CD1c-positive myeloid dendritic cell (primary cell): Measurements from ENCODE around the gene PRKG1.
"Not testable (repeated sequence)": the region's sequence is repeated elsewhere in the genome, so short reads cannot be mapped to it uniquely, and the experiment has no call there.

Experiments used
- DNase-seq: peaks from one replicate; pipeline ENCODE4 v3.0.0-alpha.2; 2016; ENCODE audit errors: extremely low spot score

Gene PRKG1

DNA sequence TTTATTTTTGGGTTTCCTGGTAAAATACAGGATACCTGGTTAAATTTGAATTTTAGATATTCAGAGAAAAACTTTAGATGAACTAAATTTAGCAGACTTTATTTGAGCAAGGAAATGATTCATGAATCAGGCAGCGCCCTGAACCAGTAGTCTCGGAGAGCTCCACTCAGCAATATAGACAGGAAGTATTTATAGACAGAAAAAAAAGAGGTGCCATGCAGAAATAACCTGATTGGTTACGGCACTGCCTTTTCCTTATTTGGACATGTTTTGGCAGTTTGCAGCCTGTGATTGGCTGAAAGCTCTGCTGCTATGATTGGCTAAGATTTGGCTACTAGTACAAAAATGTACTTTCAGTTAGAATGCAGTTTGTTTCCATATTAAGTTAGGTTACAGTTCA is 1041.5 kb downstream of the PRKG1 start:
- no peak for DNase-seq

DNA sequence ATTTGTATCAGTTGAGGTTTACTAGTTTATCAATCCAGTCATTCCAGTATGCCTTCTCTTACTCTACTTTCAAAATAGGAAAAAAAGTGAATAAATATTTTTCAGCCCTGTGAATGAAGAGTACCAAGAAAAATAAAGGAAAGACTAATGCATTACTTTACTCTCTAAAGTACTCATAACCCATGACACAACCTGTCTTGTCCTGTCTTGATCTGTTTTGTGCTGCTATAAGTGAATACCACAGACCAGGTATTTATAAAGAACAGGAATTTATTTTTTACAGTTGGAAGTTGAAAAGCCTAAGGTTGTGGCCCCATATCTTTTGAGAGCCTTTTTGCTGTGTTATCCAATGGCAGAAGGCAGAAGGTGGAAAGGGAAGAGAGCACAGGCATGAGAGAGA is 1045.2 kb downstream of the PRKG1 start:
- no peak for DNase-seq

DNA sequence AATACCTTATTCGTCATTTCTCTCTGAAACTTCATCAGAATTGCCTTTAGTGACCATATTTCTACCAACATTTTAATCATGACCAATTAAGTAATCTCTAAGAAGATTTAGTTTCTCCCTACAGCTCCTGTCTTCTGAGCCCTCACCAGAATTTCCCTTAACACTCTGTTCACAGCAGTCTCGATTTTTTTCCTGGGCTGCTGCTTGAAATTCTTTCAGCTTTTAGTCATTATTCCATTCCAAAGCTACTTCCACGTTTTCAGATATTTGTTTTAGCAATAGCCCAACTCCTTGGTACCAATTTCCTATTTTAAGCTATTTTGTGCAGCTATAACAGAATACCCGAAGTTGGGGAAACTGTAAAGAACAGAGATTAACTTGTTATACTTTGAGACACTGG is 1047.4 kb downstream of the PRKG1 start:
- DNase-seq = no peak

DNA sequence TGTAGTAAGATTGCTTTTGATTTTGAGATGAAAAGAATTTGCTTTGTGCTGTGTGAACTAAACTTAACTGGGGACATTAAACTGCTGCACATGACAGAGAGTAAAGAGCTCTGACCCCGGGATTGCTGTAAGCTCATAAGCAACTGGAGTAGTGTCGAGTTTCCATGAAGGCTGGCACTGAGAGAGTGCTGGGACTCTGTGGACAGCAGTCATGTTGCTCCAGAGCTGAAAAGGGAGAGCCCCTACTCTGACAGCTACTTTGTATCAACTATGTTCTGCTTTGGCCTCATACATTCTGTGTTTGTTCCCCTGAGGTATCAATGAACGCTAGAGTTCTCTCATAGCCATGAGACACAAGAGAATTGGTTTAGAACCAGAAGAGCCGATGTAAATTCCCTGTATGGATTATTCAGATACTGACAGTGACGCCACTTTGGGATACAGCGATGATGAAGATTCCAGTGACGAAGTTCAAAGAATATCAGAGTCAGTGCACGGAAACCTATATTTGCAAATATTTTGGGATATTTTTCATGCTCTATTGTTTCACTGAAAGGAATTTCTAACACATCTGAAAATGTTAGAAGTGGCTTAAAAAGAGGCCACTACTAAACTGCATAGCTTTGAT is 1053.9 kb downstream of the PRKG1 start:
- DNase-seq = no peak

DNA sequence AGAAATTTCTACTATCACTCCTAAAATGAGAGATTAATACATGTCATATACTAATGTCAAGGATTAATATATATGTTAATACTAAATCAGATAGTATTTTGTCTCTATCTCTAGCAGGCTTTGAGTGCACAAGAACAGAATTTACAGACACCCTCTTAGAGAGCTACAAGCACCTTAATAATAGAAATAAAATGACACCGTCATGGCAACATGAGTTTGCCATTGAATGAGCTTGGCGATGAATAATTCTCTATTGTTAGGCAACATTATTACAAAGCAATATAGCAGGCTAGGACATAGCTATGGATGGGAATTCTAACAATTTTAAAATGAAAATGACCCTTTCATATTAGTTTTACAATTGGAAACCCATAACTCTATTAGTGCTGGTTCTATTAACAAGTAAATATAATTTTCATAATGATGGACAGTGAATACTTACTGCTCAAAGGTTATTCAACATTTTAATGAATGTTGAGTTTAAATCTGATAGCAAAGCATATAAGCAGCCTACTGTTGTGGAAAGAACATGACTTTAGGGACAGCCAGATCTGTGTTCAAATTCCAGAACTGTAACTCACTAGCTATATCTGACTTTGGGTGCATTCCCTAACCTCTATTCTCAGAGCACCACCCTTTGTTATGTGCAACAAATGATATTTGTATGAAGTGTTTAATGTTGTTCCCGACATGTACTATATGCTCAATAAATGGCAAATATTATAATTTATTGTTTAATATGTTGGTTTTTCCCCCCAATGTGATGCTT is 1055.3 kb downstream of the PRKG1 start:
- no peak for DNase-seq

DNA sequence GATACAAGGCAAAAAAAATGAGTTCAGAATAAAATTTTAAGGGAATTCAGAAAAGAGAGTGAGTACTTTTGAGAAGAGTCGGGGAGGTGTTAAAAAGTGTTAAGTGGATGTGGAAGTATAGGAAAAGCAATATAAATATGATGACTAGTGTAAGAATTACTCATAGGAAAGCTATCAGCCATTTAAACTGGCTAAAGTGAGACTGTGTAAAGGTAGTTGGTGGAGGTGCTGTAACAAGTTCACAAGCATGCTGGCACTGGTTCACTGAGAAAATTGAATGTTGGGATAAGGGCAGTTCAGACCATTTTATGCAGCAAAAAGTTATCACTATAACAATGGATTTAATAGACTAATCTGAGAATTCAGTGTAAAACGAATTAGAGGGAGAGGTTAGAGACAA is 1060.8 kb downstream of the PRKG1 start:
- DNase-seq = no peak

DNA sequence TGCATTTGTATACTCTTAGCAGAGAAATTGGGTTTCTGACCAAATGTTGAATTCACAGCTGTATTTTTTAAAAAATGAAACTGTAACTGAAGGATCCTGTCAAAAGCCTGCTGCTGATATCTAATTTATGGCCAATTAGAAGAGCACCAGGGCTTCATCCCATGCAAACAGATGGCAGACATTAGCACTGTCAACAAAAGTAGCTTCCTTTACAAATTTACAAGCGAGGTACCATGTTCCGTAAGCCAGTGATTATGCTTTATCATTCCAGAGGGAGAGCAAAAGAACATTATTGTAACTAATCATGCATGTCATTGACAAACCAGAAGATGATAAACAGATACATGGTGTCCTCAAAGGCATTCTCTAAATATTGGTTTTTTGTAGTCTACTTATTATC is 1062.6 kb downstream of the PRKG1 start:
- DNase-seq = no peak

DNA sequence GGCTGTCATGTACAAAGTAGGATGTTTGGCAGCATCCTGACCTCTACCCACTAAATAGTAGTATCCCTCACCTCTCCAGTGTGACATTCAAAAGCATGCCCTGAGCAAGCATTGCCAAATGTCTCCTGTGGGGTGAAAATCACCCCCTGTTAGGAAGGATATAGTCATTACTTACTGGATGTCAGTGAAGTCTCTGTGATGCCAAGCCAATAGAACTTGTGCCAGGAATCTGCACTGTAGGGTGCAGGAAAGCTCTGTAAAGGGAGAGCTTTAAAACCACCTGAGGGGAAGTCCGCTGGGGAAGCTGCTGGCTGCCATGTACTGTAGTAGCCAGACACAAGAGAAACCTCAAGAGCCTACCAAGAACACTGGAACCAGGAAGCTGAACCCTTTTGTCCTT is 1069.1 kb downstream of the PRKG1 start:
- no peak for DNase-seq

DNA sequence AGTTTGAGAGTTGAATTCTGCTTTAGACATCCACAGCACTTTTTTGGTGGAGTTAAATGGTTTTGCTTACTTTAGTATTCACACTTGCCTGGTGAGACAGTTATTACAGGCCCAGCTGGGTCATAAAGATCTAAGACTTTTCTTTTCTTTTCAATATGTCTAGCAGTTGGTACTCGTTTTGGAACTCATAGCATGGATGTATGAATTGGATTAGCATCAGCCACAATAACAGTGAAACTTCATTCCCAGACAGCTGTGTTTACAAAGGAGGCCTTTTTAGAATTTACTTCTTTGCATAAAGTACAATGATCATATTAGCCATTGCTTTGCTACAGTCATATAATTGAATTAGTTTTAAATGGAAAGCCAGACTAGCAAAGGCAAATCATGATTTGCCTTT is 1071.3 kb downstream of the PRKG1 start:
- DNase-seq = no peak

DNA sequence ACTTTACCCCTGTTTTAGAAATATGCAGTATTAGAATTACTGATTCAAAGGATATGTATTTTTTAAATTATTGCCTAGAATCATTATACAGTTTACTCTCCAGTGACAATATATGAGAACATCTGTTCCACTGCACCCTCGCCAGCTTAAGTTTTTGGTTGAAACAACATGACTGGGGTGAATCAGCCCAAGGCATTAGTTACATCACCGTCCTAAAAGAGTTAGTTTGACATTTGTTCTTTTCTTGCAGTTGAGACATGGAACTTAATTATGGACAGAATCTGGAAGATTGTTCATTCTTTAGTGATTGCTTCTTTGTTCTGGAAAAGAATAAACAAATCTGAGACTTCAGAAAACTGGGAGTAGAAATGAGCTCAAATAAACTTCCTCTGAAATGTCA is 1072.5 kb downstream of the PRKG1 start:
- DNase-seq = no peak

DNA sequence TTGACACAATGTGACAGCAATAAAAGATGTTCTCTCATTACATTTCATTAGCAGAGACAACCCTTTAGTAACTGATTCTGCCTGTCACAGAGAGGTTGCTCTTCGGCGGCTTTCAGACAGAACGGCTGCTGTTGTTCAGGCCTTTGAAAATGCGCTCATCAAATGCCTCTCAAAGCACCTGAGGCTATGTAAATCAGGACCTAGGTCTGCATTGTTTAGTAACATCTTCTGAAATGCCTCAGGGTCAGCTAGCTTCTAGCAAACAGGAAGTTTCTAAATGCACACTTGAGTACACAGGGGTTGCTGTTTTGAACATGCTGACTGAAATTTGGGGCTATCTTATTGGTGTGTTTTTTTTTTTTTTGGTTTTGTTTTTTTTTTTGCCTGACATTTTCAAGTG is 1096.5 kb downstream of the PRKG1 start:
- no peak for DNase-seq

DNA sequence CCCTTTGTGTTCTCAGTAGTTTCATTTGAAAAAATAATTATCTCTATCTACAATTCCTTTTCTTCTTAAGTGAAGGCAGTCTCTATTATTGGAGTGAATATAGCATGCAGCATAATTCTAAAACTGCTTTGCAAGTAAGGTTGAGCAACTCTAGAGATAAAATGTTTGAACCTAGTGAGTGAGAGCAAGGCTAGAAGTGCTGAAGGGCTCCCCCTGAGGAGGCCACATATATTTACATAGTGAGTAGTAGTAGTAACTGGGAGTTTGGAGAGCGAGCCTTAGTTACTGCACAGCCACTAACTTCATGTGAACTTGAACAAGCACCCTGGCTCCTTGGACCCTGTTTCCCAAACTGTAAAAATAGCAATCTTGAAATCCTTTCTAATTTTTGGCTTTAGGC is 1098.3 kb downstream of the PRKG1 start:
- DNase-seq = no peak

DNA sequence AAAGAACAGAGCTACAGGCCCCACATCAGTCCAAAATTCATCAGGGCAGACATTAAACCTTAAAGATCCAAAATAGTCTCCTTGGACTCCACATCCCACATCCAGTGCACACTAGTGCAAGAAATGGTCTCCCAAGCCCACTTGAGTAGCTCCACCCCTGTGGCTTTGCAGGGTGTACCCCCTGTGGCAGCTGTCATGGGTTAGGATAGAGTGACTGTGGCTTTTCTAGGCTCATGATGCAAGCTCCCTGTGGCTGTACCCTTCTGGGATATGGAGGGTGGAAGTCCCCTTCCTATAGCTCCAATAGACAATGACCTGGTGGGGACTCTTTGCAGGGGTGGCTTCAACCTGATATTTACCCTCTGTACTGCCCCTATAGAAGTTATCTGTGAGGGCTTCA is 1111.0 kb downstream of the PRKG1 start:
- no peak for DNase-seq

DNA sequence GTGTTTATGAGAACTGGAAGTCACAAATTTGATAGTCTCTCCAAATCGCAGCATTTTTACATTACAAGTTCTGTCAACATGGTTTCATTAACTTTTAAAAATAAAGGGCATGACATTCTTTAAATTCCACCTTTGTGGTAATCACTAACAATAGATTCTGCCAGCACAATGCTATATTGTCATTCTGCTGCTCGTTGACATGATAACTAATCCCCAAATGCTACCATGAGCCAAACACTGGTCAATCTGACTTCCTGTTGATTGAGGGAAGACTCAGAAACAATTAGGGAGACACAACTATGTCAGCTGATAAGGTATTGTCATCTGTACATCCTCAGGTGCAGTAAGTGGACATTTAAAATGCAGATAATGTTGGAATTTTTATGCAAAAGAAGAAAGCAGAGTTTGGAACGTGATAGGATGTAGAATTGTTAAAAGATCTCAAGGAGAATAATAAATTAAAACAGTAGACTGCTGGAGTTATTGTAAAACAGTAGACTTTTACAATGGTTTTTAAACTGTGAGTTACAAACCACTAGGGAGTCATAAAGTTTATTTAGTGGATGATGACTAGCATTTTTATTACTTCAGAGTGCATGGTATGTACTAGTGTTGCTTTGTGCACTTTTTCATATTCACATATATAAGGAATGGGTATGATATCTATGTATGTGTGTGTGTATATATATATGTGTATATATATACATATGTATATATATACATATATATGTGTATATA is 1113.4 kb downstream of the PRKG1 start:
- DNase-seq = no peak

DNA sequence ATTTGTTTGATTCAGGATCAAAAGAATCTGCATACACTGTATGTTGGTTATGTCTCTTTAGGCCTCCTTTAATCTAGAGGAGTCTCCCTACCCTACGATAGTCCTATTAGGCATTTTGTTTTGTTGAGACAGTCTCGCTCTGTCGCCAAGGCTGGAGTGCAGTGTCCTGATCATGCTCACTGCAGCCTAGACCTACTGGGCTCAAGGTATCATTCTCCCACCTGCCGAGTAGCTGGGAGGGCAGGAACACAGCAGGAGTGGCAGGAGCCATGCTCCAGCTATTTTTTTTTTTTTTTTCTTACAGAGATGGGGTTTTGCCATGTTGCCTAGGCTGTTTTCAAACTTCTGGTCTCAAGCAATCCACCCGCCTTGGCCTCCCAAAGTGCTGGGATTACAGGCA is 1116.8 kb downstream of the PRKG1 start:
- no peak for DNase-seq

DNA sequence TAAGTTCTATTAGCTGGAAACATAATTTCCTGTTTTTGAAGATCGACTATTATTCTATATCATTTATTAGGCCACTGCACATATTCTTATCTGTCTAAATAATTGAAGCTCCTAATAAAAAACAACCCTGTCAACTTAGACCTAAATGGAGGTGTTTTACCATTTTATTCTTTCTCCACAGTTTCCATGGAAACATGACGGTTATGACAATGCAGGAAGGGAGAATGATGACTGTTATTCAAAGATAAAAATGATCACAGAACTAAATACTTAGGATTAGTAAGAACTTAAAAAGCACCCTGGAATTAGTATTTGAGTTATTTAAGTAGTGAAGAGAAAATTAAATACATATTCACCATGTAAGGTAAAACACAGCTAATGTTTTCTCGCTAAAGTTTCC is 1119.9 kb downstream of the PRKG1 start:
- DNase-seq = no peak

DNA sequence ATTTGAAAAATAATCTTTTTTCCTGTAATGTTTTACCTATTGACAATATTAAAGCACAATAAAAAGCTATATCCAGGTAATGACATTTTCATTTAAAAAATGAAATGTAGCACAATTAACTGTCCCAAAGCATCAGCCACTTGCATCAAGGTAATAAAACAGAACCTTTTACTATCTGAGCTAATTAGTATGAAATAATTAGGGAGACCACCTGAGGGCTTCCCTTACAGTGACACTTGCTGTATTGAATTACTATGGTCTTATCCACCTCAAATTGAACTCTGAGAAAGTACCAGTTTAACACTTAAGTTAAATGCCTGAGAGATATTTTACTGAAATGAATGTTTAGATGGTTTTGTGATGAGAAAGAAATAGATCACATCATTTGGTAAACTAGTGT is 1120.4 kb downstream of the PRKG1 start:
- no peak for DNase-seq

DNA sequence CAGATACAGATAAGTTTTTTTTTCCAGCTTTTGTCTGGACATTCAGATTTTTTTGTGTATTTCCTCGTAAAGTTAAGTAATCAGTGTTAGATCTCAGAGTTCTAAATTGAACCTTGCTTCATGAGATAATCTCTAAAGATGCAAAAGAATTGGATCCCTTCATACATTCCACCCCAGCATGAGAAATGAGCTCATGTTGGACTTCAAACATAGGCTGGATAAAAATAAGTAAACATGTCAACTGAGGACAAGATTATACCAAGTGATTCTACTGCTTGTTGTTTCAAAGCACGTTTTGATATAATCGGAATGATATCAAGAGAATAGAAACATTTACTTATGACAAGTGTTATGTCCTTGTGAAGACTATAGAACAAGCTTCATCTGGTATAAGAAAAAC is 1122.8 kb downstream of the PRKG1 start:
- DNase-seq = no peak

DNA sequence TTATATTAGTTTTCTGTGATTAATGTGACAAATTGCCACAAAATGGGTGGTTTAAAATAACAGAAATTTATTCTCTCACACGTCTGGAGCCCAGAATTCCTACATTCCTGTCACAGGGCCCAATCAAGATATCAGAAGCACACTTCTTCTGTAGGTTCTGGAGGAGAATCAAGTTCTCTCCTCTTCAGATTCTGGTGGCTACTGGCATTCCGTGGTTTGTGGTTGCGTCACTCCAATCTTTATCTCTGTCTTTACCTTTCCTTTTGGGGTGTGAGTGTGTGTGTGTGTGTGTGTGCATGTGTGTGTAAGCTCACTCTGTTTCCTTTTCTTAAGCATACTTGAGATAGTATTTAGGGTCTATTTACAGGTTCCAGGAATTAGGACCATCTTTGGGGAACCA is 1124.3 kb downstream of the PRKG1 start:
- no peak for DNase-seq

DNA sequence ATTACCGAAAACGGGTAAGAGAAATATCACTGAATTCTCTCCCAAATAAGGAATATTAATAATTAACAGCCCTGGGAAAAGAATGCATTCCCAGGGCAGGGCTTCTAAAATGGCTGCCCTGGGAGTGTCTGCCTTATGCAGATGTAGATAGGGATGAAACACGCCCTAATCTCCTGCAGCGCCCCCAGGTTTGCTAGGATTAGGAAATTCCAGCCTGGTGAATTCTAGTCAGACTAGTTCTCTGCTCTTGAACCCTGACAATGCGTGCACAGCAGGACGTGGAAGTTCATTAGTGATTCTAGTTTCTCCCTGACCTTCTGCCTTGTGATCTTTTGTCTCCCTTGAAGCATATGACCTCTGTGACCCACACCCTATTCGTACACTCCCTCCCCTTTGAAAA is 1130.6 kb downstream of the PRKG1 start:
- not testable (repeated sequence) for DNase-seq

DNA sequence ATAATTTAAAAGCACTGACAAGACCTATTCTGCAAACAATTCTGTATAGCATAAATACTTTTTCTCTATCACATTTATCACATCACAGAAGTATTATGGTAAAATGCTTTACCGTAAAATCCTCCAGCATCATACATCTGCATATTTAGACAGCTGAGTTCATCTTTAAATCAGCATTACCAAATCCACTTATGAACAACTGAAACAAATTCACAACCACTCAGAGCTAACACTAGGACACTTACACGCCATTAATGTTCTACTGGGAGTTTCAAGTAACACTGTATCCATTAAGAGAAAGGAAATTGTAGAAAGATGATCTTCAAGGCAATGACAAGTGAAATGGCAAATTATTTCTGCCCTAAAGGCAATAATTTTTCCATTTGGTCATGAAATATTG is 1134.1 kb downstream of the PRKG1 start:
- DNase-seq = no peak

DNA sequence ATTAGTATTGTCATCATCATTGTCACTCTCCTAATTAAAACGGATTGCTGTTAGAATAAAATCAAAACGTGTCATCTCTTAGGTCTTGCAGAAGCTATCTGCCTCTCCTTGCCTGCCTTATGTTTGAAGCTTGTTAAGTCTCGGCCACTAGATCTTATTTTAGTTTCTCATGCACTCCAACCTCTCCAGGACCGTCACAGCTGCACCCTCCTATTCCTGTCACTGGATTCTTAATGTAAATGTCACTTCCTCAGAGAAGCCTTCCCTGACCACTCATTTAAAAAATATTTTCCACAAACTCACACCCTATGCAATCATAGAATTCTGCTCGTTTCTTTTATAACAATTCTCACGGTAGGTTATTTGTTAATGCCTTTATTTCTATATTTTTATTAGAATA is 1135.9 kb downstream of the PRKG1 start:
- DNase-seq = no peak

DNA sequence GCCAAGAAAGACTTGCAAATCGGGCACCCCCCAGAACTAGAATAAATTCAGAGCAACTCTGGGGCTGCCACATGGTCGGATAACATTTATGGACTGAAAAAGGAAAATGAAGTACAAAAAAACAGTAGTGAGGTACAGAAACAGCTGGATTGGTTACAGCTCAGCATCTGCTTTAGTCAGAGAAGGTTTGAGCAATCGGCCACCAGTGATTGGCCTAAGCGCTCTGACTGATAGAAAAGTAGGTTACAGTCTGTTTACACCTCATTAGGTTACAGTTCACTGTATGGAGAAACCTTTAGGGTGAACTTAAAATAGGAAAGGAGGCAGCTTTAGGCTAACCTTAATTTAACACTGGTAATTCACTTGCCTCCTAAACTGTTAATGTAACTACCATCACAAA is 1137.8 kb downstream of the PRKG1 start:
- no peak for DNase-seq
